H1 (cell line): ENCODE data around the gene FAM24B. TPM values are rescaled to one million over a fixed set of nuclear protein-coding genes. Genes with fewer than 3 reads are reported as not detected.
A peak's percentile ranks its signal among the peaks of the same experiment; 100 is the strongest.

Source experiments
- CTCF ChIA-PET: fragments of 300-600 bp; sonication (Branson Sonifier 250); formaldehyde crosslinking; loops from one replicate; lab custom pipeline; 2021; ENCODE audit not compliant: partially characterized antibody; lab: Charles Lee
- POLR2A ChIA-PET: fragments of 300-600 bp; sonication (Branson Sonifier 250); formaldehyde crosslinking; loops from one replicate; lab custom pipeline; 2021; ENCODE audit warnings: inconsistent platforms; ENCODE audit not compliant: partially characterized antibody; lab: Charles Lee
- DNase-seq, 2 experiments: peaks; one replicate each; pipeline versions ENCODE4 v3.0.0 to v3.0.0-alpha.2; 2010 to 2022; ENCODE audit warnings: low spot score in 2 of 2, low read depth in 1 of 2, mixed read lengths in 1 of 2
- FAIRE-seq: peaks from 2 replicates; lab custom pipeline; 2011; peaks lifted over from hg19 to GRCh38; lab: Jason Lieb, UNC
- H2AFZ ChIP-seq: 2 replicates; pipeline ENCODE4 v1.8.1; 2012; ENCODE audit warnings: low read length, inconsistent platforms
- H2AK5ac ChIP-seq: 2 replicates; pipeline ENCODE4 v1.6.1; 2013; ENCODE audit warnings: low read depth, low read length
- H2BK120ac ChIP-seq: replicated peaks from 2 replicates; pipeline ENCODE3; 2013; ENCODE audit warnings: low read depth, low read length, inconsistent platforms
- H2BK12ac ChIP-seq: 2 replicates; pipeline ENCODE4 v1.6.1; 2013; ENCODE audit warnings: low read depth, low read length
- H2BK15ac ChIP-seq: 2 replicates; pipeline ENCODE4 v1.6.1; 2013; ENCODE audit warnings: low read length
- H2BK20ac ChIP-seq: 2 replicates; pipeline ENCODE4 v1.6.1; 2013; ENCODE audit warnings: low read length
- H2BK5ac ChIP-seq: 2 replicates; pipeline ENCODE4 v1.6.1; 2013; ENCODE audit warnings: low read depth, low read length
- H3K14ac ChIP-seq: 2 replicates; pipeline ENCODE4 v1.6.1; 2013; ENCODE audit warnings: inconsistent platforms; ENCODE audit not compliant: insufficient read length
- H3K18ac ChIP-seq: 2 replicates; pipeline ENCODE4 v1.6.1; 2013; ENCODE audit warnings: low read length; ENCODE audit errors: extremely low read depth
- H3K23ac ChIP-seq: 2 replicates; pipeline ENCODE4 v1.6.1; 2013; ENCODE audit warnings: inconsistent platforms; ENCODE audit not compliant: insufficient read length
- H3K23me2 ChIP-seq: 2 replicates; pipeline ENCODE4 v1.6.1; 2013; ENCODE audit warnings: low read depth, low read length
- H3K27ac ChIP-seq: 2 replicates; pipeline ENCODE4 v1.6.1; 2011; ENCODE audit warnings: low read depth, low read length, inconsistent platforms
- H3K27me3 ChIP-seq, 4 experiments: replicated peaks in 1 of 4; 1 replicate in 1 of 4; 2 replicates in 3 of 4; pipeline versions ENCODE4 v1.6.1 to v1.8.1; 2011 to 2013; ENCODE audit warnings: low read length in 3 of 4, mild to moderate bottlenecking in 3 of 4, inconsistent platforms in 2 of 4, mixed read lengths in 2 of 4, moderate library complexity in 1 of 4; ENCODE audit not compliant: control insufficient read depth in 3 of 4, insufficient read depth in 3 of 4; ENCODE audit errors: extremely low read depth in 1 of 4
- H3K36me3 ChIP-seq, 4 experiments: 2 replicates each; pipeline versions ENCODE4 v1.6.1 to v1.8.1; 2011 to 2013; ENCODE audit warnings: mild to moderate bottlenecking in 4 of 4, low read length in 3 of 4, moderate library complexity in 2 of 4, control low read depth in 1 of 4, inconsistent platforms in 1 of 4; ENCODE audit not compliant: insufficient read depth in 4 of 4, control insufficient read depth in 2 of 4
- H3K4ac ChIP-seq: replicated peaks from 2 replicates; pipeline ENCODE3; 2013; ENCODE audit warnings: low read length, low read depth, mixed read lengths, inconsistent platforms; ENCODE audit not compliant: insufficient read length
- H3K4me1 ChIP-seq, 4 experiments: replicated peaks in 1 of 4; 1 replicate in 1 of 4; 2 replicates in 3 of 4; pipeline versions ENCODE4 v1.6.1 to v1.8.1; 2011 to 2013; ENCODE audit warnings: low read length in 3 of 4, inconsistent platforms in 2 of 4, mixed read lengths in 1 of 4; ENCODE audit not compliant: insufficient read depth in 4 of 4, control insufficient read depth in 3 of 4
- H3K4me2 ChIP-seq, 2 experiments: 2 replicates each; pipeline versions ENCODE4 v1.6.1 to v1.8.1; 2011 to 2013; ENCODE audit warnings: low read depth in 2 of 2, low read length in 2 of 2, control low read depth in 1 of 2, inconsistent platforms in 1 of 2, mild to moderate bottlenecking in 1 of 2; ENCODE audit not compliant: insufficient read depth in 1 of 2
- H3K4me3 ChIP-seq, 4 experiments: fragments of 200-600, 300-600 bp in 1 of 4; sonication (generic), shearing (Covaris generic), sonication (Bioruptor Twin) in 1 of 4; 2 replicates each; pipeline versions ENCODE4 v1.5.1 to v1.8.1; 2011 to 2016; ENCODE audit warnings: low read length in 4 of 4, low read depth in 3 of 4, control low read depth in 2 of 4, inconsistent platforms in 2 of 4, mild to moderate bottlenecking in 2 of 4, mixed read lengths in 1 of 4, moderate library complexity in 1 of 4; ENCODE audit not compliant: insufficient read depth in 2 of 4; ENCODE audit errors: extremely low read depth in 1 of 4
- H3K56ac ChIP-seq: replicated peaks from 2 replicates; pipeline ENCODE3; 2013; ENCODE audit warnings: low read depth, mild to moderate bottlenecking, mixed read lengths, low read length, inconsistent platforms; ENCODE audit not compliant: insufficient read length
- H3K79me1 ChIP-seq: 2 replicates; pipeline ENCODE4 v1.6.1; 2013; ENCODE audit warnings: low read depth, low read length, control low read depth
- H3K79me2 ChIP-seq, 2 experiments: 2 replicates each; pipeline versions ENCODE4 v1.6.1 to v1.8.1; 2012 to 2013; ENCODE audit warnings: low read length in 2 of 2, mild to moderate bottlenecking in 2 of 2, inconsistent platforms in 1 of 2; ENCODE audit not compliant: insufficient read depth in 2 of 2, control insufficient read depth in 1 of 2
- H3K9ac ChIP-seq, 4 experiments: replicated peaks in 1 of 4; 1 replicate in 1 of 4; 2 replicates in 3 of 4; pipeline versions ENCODE4 v1.6.1 to v1.8.1; 2011 to 2013; ENCODE audit warnings: low read depth in 3 of 4, low read length in 3 of 4, control low read depth in 2 of 4, mild to moderate bottlenecking in 2 of 4, moderate library complexity in 2 of 4, inconsistent platforms in 1 of 4; ENCODE audit errors: extremely low read depth in 1 of 4
- H3K9me3 ChIP-seq, 2 experiments: 2 replicates each; pipeline versions ENCODE4 v1.6.1 to v1.8.1; 2012 to 2013; ENCODE audit warnings: mild to moderate bottlenecking in 2 of 2, moderate library complexity in 2 of 2, control low read depth in 1 of 2, inconsistent platforms in 1 of 2, low read depth in 1 of 2, low read length in 1 of 2, mixed read lengths in 1 of 2; ENCODE audit not compliant: insufficient read depth in 2 of 2
- H4K20me1 ChIP-seq, 2 experiments: replicated peaks in 1 of 2; 2 replicates each; pipeline versions ENCODE3 to v1.8.1; 2011 to 2013; ENCODE audit warnings: inconsistent platforms in 2 of 2, low read length in 2 of 2, mild to moderate bottlenecking in 1 of 2; ENCODE audit not compliant: insufficient read depth in 2 of 2, control insufficient read depth in 1 of 2
- H4K5ac ChIP-seq: 2 replicates; pipeline ENCODE4 v1.6.1; 2013; ENCODE audit warnings: low read length, low read depth, mixed read lengths, inconsistent platforms; ENCODE audit not compliant: insufficient read length
- H4K8ac ChIP-seq: 2 replicates; pipeline ENCODE4 v1.8.0; 2013; ENCODE audit warnings: mild to moderate bottlenecking, moderate library complexity, low read length, inconsistent platforms; ENCODE audit not compliant: insufficient read depth; ENCODE audit errors: extremely low read depth
- H4K91ac ChIP-seq: replicated peaks from 2 replicates; pipeline ENCODE3; 2013; ENCODE audit warnings: low read length, mixed read lengths, inconsistent platforms; ENCODE audit not compliant: insufficient read length
- EZH2 ChIP-seq: fragments of 200-600 bp; sonication (generic); IDR thresholded peaks from 2 replicates; pipeline ENCODE4 v1.7.1; 2012; ENCODE audit warnings: low read depth, mild to moderate bottlenecking, moderate library complexity, low read length, inconsistent platforms; ENCODE audit not compliant: severe bottlenecking
- GTF2F1 ChIP-seq: IDR thresholded peaks from 2 replicates; pipeline ENCODE4 v1.6.1; 2012; ENCODE audit warnings: low read depth, low read length, improper control_type of control experiment, borderline replicate concordance
- KDM5A ChIP-seq: fragments of 200-600 bp; IDR thresholded peaks from 2 replicates; pipeline ENCODE4 v1.7.1; 2012; ENCODE audit warnings: mild to moderate bottlenecking, low read length, inconsistent platforms, mixed read lengths
- PHF8 ChIP-seq: fragments of 200-600 bp; sonication (generic); conservative IDR thresholded peaks from 2 replicates; pipeline ENCODE4 v1.7.1; 2012; ENCODE audit warnings: low read depth, mild to moderate bottlenecking, inconsistent platforms, low read length, moderate library complexity
- POLR2A ChIP-seq, 2 experiments: IDR thresholded peaks; 1 replicate in 1 of 2; 2 replicates in 1 of 2; pipeline ENCODE4 v1.6.1; 2011; ENCODE audit warnings: low read depth in 2 of 2, low read length in 2 of 2, mild to moderate bottlenecking in 2 of 2; ENCODE audit errors: control extremely low read depth in 1 of 2
- WGBS, 2 experiments: shearing (Covaris generic) in 1 of 2; methylation state at CpG; one replicate each; pipeline versions ENCODE4 v1.1.6 to v1.1.7; 2013 to 2015; ENCODE audit warnings: low lambda C conversion rate in 2 of 2, mixed read lengths in 2 of 2, inconsistent platforms in 1 of 2, low coverage in 1 of 2, missing lambda C conversion rate in 1 of 2; ENCODE audit not compliant: insufficient replicate concordance in 2 of 2, insufficient coverage in 1 of 2, insufficient read length in 1 of 2; ENCODE audit errors: extremely low coverage in 1 of 2, missing lambda C conversion rate in 1 of 2; 5-methylcytosine and 5-hydroxymethylcytosine counted together
- polyA plus RNA-seq, 7 experiments: library from polyadenylated mRNA; depleted of rRNA in 3 of 7; stranded (reverse) in 5 of 7; unstranded in 2 of 7; fragments of >200 nt in 5 of 7; fragments of 200-250 nt in 2 of 7; gene quantifications; 1 replicate in 5 of 7; 2 replicates in 1 of 7; 4 replicates in 1 of 7; pipeline versions ENCODE4 v1.2.1 to v1.2.3, GENCODE V29; 2011 to 2013; ENCODE audit warnings: missing spikeins in 2 of 7, mixed read lengths in 2 of 7
- total RNA-seq: library from RNA; stranded (reverse); fragmentation: NEBNext Ultra II Directional; extraction: Animal tissue kit (Norgen Biotek cat#: 25700); gene quantifications from 2 replicates; pipeline ENCODE4 v1.2.1, GENCODE V29; 2021
- TF ChIP-seq, protein P1 (sequence below), 3 experiments: IDR thresholded peaks; 1 replicate in 2 of 3; 2 replicates in 1 of 3; pipeline versions ENCODE4 v1.5.1 to v1.6.1; 2011; ENCODE audit warnings: low read length in 3 of 3, mild to moderate bottlenecking in 3 of 3, inconsistent platforms in 2 of 3, low read depth in 1 of 3, moderate library complexity in 1 of 3; ENCODE audit not compliant: insufficient read depth in 1 of 3; ENCODE audit errors: control extremely low read depth in 1 of 3
- TF ChIP-seq, protein P2 (sequence below): IDR thresholded peaks from 2 replicates; pipeline ENCODE4 v1.6.1; 2011; ENCODE audit warnings: low read length, improper control_type of control experiment

FAM24B gene
- total and polyA plus RNA-seq, 2 of the 8 experiments (the other 6 are each of a cell fraction or from before 2014, with no cell fraction given) = 0.50 to 0.56 TPM

DNA sequence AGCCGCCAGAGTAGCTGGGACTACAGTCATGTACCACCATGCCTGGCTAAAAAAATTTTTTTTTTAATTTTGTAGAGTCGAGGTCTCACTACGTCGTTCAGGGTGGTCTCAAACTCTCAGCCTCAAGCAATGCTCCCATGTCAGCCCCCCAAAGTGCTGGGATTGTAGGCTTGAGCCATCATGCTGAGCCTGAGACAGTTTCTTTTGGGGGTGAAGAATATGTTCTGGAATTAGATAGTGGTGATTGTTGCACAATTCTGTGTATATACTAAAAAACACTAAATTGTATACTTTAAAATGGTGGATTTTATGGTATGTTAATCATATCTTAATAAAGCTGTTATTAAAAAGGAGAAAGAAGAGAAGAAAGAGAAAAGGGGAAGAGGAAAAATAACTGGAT, 35.2 kb downstream of the FAM24B start:
- Histone ChIP-seq H3K9ac (no peak overlapping the region), H3K4me3 (peak overlapping the region in 1 of 4 experiments; percentile 38; a peak in 2 of 8 replicates), H3K9me3 (peaks cover 6 to 12% of the 10 kb centered on the region in 2 experiments; a peak in 3 of 4 replicates), H3K36me3 (peaks cover 0 to 23% (median 6%) of the 10 kb centered on the region in 4 experiments; a peak in 4 of 8 replicates), H3K18ac (no peak overlapping the region), H3K4ac (no peak overlapping the region), H2BK5ac (no peak overlapping the region), H2AK5ac (no peak overlapping the region), H2AFZ (no peak overlapping the region), H3K27ac (no peak overlapping the region), H4K91ac (no peak overlapping the region), H3K27me3 (no peaks in the 10 kb centered on the region), H3K4me1 (peaks cover 0 to 8% (median 2%) of the 10 kb centered on the region in 4 experiments; a peak in 3 of 7 replicates), H3K56ac (no peak overlapping the region), H2BK15ac (no peak overlapping the region), H4K5ac (no peak overlapping the region), H3K23ac (no peak overlapping the region), H4K20me1 (no peaks in the 10 kb centered on the region), H2BK20ac (no peak overlapping the region), H3K4me2 (no peak overlapping the region), H3K79me1 (no peaks in the 10 kb centered on the region), H3K23me2 (no peaks in the 10 kb centered on the region), H3K14ac (no peak overlapping the region), H2BK12ac (no peak overlapping the region), H3K79me2 (no peaks in the 10 kb centered on the region; a peak in 1 of 4 replicates), H4K8ac (no peak overlapping the region), H2BK120ac (peak overlapping the region; percentile 70)
- ChIA-PET CTCF (interaction anchor here (0.6 kb wide), 1 partner anchor 25 kb away, joined by 3 read pairs; no protein-coding TSS in a partner anchor), POLR2A (interaction anchor here (1.2 kb wide), 1 partner anchor 17 kb away, joined by 4 read pairs; no protein-coding TSS in a partner anchor)
- no peak for FAIRE-seq
- DNase-seq = no peak
- WGBS, 2 experiments = 93% methylated on average over 4 of the region's 4 CpGs; no CpG with 5 or more reads in 1 of the 2 experiments
- TF ChIP-seq PHF8 (no peak), EZH2 (no peak), KDM5A (no peak), POLR2A (IDR thresholded peaks at IDR 0.05; ENCODE audit: control extremely low read depth in 1 of 2, low read depth in 2 of 2, low read length in 2 of 2) (no peak), GTF2F1 (no peak)
- TF ChIP-seq, protein P1, sequence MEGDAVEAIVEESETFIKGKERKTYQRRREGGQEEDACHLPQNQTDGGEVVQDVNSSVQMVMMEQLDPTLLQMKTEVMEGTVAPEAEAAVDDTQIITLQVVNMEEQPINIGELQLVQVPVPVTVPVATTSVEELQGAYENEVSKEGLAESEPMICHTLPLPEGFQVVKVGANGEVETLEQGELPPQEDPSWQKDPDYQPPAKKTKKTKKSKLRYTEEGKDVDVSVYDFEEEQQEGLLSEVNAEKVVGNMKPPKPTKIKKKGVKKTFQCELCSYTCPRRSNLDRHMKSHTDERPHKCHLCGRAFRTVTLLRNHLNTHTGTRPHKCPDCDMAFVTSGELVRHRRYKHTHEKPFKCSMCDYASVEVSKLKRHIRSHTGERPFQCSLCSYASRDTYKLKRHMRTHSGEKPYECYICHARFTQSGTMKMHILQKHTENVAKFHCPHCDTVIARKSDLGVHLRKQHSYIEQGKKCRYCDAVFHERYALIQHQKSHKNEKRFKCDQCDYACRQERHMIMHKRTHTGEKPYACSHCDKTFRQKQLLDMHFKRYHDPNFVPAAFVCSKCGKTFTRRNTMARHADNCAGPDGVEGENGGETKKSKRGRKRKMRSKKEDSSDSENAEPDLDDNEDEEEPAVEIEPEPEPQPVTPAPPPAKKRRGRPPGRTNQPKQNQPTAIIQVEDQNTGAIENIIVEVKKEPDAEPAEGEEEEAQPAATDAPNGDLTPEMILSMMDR (IDR thresholded peaks at IDR 0.05; ENCODE audit: control extremely low read depth in 1 of 3, insufficient read depth in 1 of 3, low read depth in 1 of 3, low read length in 3 of 3) = no peak
- TF ChIP-seq, protein P2, sequence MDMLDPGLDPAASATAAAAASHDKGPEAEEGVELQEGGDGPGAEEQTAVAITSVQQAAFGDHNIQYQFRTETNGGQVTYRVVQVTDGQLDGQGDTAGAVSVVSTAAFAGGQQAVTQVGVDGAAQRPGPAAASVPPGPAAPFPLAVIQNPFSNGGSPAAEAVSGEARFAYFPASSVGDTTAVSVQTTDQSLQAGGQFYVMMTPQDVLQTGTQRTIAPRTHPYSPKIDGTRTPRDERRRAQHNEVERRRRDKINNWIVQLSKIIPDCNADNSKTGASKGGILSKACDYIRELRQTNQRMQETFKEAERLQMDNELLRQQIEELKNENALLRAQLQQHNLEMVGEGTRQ = no peak
